ENCODE measurements around the gene UROC1.
"Not testable (repeated sequence)": the region's sequence is repeated elsewhere in the genome, so short reads cannot be mapped to it uniquely, and the experiment has no call there.

The UROC1 gene

GRCh38 chr3:126535636-126536035, 18.1 kb upstream of the UROC1 start:
- TF ChIP-seq SP1 (IDR thresholded peaks at IDR 0.05), result no peak
- TF ChIP-seq ARNT (IDR thresholded peaks at IDR 0.05), result no peak
- TF ChIP-seq ZNF384 (IDR thresholded peaks at IDR 0.05), result no peak
- TF ChIP-seq ELF4 (IDR thresholded peaks at IDR 0.05), result no peak
- TF ChIP-seq HDGF (IDR thresholded peaks at IDR 0.05; ENCODE audit: borderline replicate concordance), result no peak
- TF ChIP-seq FOXK2 (IDR thresholded peaks at IDR 0.05), result no peak
- no peak for TF ChIP-seq L3MBTL2 (conservative IDR thresholded peaks at IDR 0.05)
- TF ChIP-seq NFRKB (IDR thresholded peaks at IDR 0.05), result no peak
- no peak for TF ChIP-seq PKNOX1 (IDR thresholded peaks at IDR 0.05)
- no peak for TF ChIP-seq TARDBP (IDR thresholded peaks at IDR 0.05)
- no peak for TF ChIP-seq SUZ12 (IDR thresholded peaks at IDR 0.05)
- TF ChIP-seq LEF1 (IDR thresholded peaks at IDR 0.05; ENCODE audit: borderline replicate concordance), result no peak
- no peak for TF ChIP-seq CTBP1 (IDR thresholded peaks at IDR 0.05; ENCODE audit: borderline replicate concordance)
- no peak for DNase-seq (ENCODE audit: extremely low spot score)
- CTCF ChIA-PET, result no interaction called here
- POLR2A ChIA-PET, result no interaction called here

GRCh38 chr3:126534716-126535115, 17.1 kb upstream of the UROC1 start:
- DNase-seq (ENCODE audit: extremely low spot score); POLR2A ChIA-PET; CTCF ChIA-PET: not testable (repeated sequence)

GRCh38 chr3:126533506-126533905, 15.9 kb upstream of the UROC1 start:
- DNase-seq (ENCODE audit: extremely low spot score), result no peak
- no peak for TF ChIP-seq SP1 (IDR thresholded peaks at IDR 0.05)
- TF ChIP-seq SUZ12 (IDR thresholded peaks at IDR 0.05), result no peak
- TF ChIP-seq BHLHE40 (IDR thresholded peaks at IDR 0.05; ENCODE audit: borderline replicate concordance), result no peak
- no peak for TF ChIP-seq TARDBP (IDR thresholded peaks at IDR 0.05)
- TF ChIP-seq FOXA1 (IDR thresholded peaks at IDR 0.05), result no peak
- ChIA-PET CTCF (interaction anchor here (1.1 kb wide), 1 partner anchor 10 kb away, joined by 3 read pairs; no protein-coding TSS in a partner anchor), POLR2A (no interaction called here)

GRCh38 chr3:126531051-126531330, 13.4 kb upstream of the UROC1 start:
- ChIA-PET CTCF (no interaction called here), POLR2A (no interaction called here)
- no peak for DNase-seq (ENCODE audit: extremely low spot score)
- TF ChIP-seq SUZ12 (IDR thresholded peaks at IDR 0.05), result no peak
- no peak for TF ChIP-seq ZNF384 (IDR thresholded peaks at IDR 0.05)
- no peak for TF ChIP-seq ARNT (IDR thresholded peaks at IDR 0.05)
- no peak for TF ChIP-seq NFRKB (IDR thresholded peaks at IDR 0.05)
- no peak for TF ChIP-seq BHLHE40 (IDR thresholded peaks at IDR 0.05; ENCODE audit: borderline replicate concordance)
- TF ChIP-seq L3MBTL2 (conservative IDR thresholded peaks at IDR 0.05), result no peak
- TF ChIP-seq CTBP1 (IDR thresholded peaks at IDR 0.05; ENCODE audit: borderline replicate concordance), result no peak
- TF ChIP-seq HDGF (IDR thresholded peaks at IDR 0.05; ENCODE audit: borderline replicate concordance), result no peak
- no peak for TF ChIP-seq TARDBP (IDR thresholded peaks at IDR 0.05)
- TF ChIP-seq FOXA1 (IDR thresholded peaks at IDR 0.05), result no peak
- no peak for TF ChIP-seq ELF4 (IDR thresholded peaks at IDR 0.05)

- POLR2A ChIA-PET, result no interaction called here
- TF ChIP-seq FOXA1 (IDR thresholded peaks at IDR 0.05) (no peak), TARDBP (IDR thresholded peaks at IDR 0.05) (no peak), ZNF384 (IDR thresholded peaks at IDR 0.05) (no peak), SUZ12 (IDR thresholded peaks at IDR 0.05) (no peak), CTBP1 (IDR thresholded peaks at IDR 0.05; ENCODE audit: borderline replicate concordance) (no peak), FOXM1 (IDR thresholded peaks at IDR 0.05; ENCODE audit: borderline replicate concordance) (no peak), LEF1 (IDR thresholded peaks at IDR 0.05; ENCODE audit: borderline replicate concordance) (no peak), ELF4 (IDR thresholded peaks at IDR 0.05) (no peak), PKNOX1 (IDR thresholded peaks at IDR 0.05) (no peak), BHLHE40 (IDR thresholded peaks at IDR 0.05; ENCODE audit: borderline replicate concordance) (no peak), NFRKB (IDR thresholded peaks at IDR 0.05) (no peak), HDGF (IDR thresholded peaks at IDR 0.05; ENCODE audit: borderline replicate concordance) (no peak), ARNT (IDR thresholded peaks at IDR 0.05) (no peak), SP1 (IDR thresholded peaks at IDR 0.05) (no peak), FOXK2 (IDR thresholded peaks at IDR 0.05) (no peak)
- CTCF ChIA-PET, result no interaction called here
- DNase-seq (ENCODE audit: extremely low spot score), result no peak
Measured at GRCh38 chr3:126530171-126531050, 12.8 kb upstream of the UROC1 start.

GRCh38 chr3:126529585-126530170, 12.1 kb upstream of the UROC1 start:
- no peak for DNase-seq (ENCODE audit: extremely low spot score)
- ChIA-PET CTCF (no interaction called here), POLR2A (no interaction called here)
- no peak for TF ChIP-seq NFRKB (IDR thresholded peaks at IDR 0.05)
- TF ChIP-seq TARDBP (IDR thresholded peaks at IDR 0.05), result no peak
- no peak for TF ChIP-seq HDGF (IDR thresholded peaks at IDR 0.05; ENCODE audit: borderline replicate concordance)
- TF ChIP-seq SP1 (IDR thresholded peaks at IDR 0.05), result no peak
- no peak for TF ChIP-seq FOXM1 (IDR thresholded peaks at IDR 0.05; ENCODE audit: borderline replicate concordance)
- TF ChIP-seq ELF4 (IDR thresholded peaks at IDR 0.05), result no peak
- TF ChIP-seq SUZ12 (IDR thresholded peaks at IDR 0.05), result no peak
- no peak for TF ChIP-seq CTBP1 (IDR thresholded peaks at IDR 0.05; ENCODE audit: borderline replicate concordance)
- TF ChIP-seq BHLHE40 (IDR thresholded peaks at IDR 0.05; ENCODE audit: borderline replicate concordance), result no peak
- no peak for TF ChIP-seq FOXA1 (IDR thresholded peaks at IDR 0.05)
- TF ChIP-seq FOXK2 (IDR thresholded peaks at IDR 0.05), result no peak
- TF ChIP-seq PKNOX1 (IDR thresholded peaks at IDR 0.05), result no peak
- no peak for TF ChIP-seq L3MBTL2 (conservative IDR thresholded peaks at IDR 0.05)
- no peak for TF ChIP-seq LEF1 (IDR thresholded peaks at IDR 0.05; ENCODE audit: borderline replicate concordance)
